ENCODE measurements around the gene MYO16. TPM values are rescaled to one million over a fixed set of nuclear protein-coding genes. Genes with fewer than 3 reads are reported as not detected.
"Not testable (repeated sequence)": the region's sequence is repeated elsewhere in the genome, so short reads cannot be mapped to it uniquely, and the experiment has no call there.

Gene MYO16
- total and polyA plus RNA-seq, 3 donors from 2014 or later, result 3.1 to 4.0 (median 3.4) TPM

- DNase-seq, result no peak
- WGBS, 2 donors, result 55 to 60% methylated on average over 10 of the region's 10 CpGs
These were observed 458.7 kb downstream of the MYO16 start for GRCh38 chr13:109087916-109088623.

DNA sequence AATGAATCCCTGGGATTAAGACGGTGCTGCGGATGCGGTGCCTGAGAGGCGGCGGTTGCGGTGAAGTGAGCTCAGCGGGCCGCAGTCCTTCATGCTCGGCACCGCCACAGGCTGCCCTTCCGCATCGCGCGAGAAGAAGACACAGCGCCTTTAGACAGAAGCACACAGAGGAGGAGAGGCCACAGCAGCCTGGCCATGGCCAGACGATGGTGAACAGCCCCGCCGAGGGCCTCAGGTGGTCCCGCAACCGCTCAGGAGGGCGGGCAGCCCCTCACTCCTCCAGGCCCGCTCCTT lies 459.2 kb downstream of the MYO16 start:
- H3K9me3 ChIP-seq, result no peaks in the 10 kb centered on the region
- TF ChIP-seq CTCF (IDR thresholded peaks at IDR 0.05) (no peak), POLR2A (IDR thresholded peaks at IDR 0.05) (no peak)
- H3K27ac ChIP-seq, result no peak overlapping the region
- H3K4me3 ChIP-seq, result no peak overlapping the region
- 56 to 87% methylated on average over 12 to 22 of the region's 22 CpGs for WGBS, 2 donors
- DNase-seq, result no peak
- intact Hi-C loops (cut with DNase I; ENCODE audit: low total_unique reads), result no loop called here
- H3K27me3 ChIP-seq, result no peaks in the 10 kb centered on the region
- no peaks in the 10 kb centered on the region for H3K36me3 ChIP-seq (ENCODE audit: low read depth, missing control alignments)
- H3K4me1 ChIP-seq, result no peaks in the 10 kb centered on the region

More at GRCh38 chr13:109087916-109088623, 458.7 kb downstream of the MYO16 start:
- no peak for TF ChIP-seq POLR2A (IDR thresholded peaks at IDR 0.05)
- no peak for TF ChIP-seq CTCF (IDR thresholded peaks at IDR 0.05)
- H3K4me3 ChIP-seq, result no peak overlapping the region
- no peaks in the 10 kb centered on the region for H3K9me3 ChIP-seq
- H3K27ac ChIP-seq, result no peak overlapping the region
- H3K4me1 ChIP-seq, result no peaks in the 10 kb centered on the region
- no peaks in the 10 kb centered on the region for H3K36me3 ChIP-seq (ENCODE audit: low read depth, missing control alignments)
- no peaks in the 10 kb centered on the region for H3K27me3 ChIP-seq
- intact Hi-C loops (cut with DNase I; ENCODE audit: low total_unique reads), result no loop called here

DNA sequence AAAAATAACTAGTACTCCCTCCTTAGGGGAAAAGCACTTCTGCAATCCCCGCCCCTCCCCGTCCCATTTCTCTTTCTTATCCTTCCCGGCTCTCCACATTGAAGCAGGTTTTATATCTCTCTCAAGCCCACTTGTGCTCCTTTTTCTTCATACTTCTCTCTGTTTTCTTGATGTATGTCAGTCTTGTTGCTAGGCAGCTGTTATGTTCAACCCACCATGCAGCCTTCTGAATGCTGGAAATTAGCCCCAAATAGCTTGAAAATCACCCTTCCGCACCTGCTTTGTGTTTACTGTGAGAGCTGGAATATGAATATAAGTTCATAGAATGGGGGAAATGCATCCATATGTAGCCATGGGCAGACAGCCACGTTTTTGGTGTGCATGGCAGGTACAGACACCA lies 461.4 kb downstream of the MYO16 start:
- Histone ChIP-seq H3K36me3 (ENCODE audit: low read depth, missing control alignments) (no peaks in the 10 kb centered on the region), H3K9me3 (no peaks in the 10 kb centered on the region), H3K27ac (no peak overlapping the region), H3K4me3 (no peak overlapping the region), H3K27me3 (no peaks in the 10 kb centered on the region), H3K4me1 (no peaks in the 10 kb centered on the region)
- intact Hi-C loops (cut with DNase I; ENCODE audit: low total_unique reads), result no loop called here
- TF ChIP-seq CTCF (IDR thresholded peaks at IDR 0.05), result no peak
- no peak for TF ChIP-seq POLR2A (IDR thresholded peaks at IDR 0.05)
- DNase-seq, result no peak
- 68 to 79% methylated on average over 5 of the region's 5 CpGs for WGBS, 2 donors

DNA sequence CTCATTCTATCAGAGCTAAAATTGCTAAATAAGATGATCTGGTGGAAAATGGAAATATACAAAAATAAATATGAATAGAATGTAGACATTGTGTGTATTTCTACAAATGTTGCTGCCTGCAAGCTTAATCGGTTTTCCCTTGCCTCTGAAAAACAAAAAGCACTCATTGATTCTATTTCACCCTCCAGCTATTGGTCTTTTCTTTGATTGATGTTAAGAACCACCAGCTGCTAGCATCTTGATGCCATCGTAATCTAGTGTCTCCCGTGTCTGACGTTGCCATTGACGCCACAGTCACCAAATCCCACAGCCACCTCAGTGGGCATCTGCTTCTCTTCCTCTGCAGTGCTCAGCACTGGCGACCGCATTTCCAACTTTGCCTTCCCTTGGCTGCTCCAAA lies 461.8 kb downstream of the MYO16 start:
- Histone ChIP-seq H3K36me3 (ENCODE audit: low read depth, missing control alignments) (no peaks in the 10 kb centered on the region), H3K4me3 (no peak overlapping the region), H3K9me3 (no peaks in the 10 kb centered on the region), H3K4me1 (no peaks in the 10 kb centered on the region), H3K27me3 (no peaks in the 10 kb centered on the region), H3K27ac (no peak overlapping the region)
- no peak for TF ChIP-seq POLR2A (IDR thresholded peaks at IDR 0.05)
- TF ChIP-seq CTCF (IDR thresholded peaks at IDR 0.05), result no peak
- intact Hi-C loops (cut with DNase I; ENCODE audit: low total_unique reads), result no loop called here
- WGBS, 2 donors, result 93 to 95% methylated on average over 7 of the region's 7 CpGs
- DNase-seq, result no peak

DNA sequence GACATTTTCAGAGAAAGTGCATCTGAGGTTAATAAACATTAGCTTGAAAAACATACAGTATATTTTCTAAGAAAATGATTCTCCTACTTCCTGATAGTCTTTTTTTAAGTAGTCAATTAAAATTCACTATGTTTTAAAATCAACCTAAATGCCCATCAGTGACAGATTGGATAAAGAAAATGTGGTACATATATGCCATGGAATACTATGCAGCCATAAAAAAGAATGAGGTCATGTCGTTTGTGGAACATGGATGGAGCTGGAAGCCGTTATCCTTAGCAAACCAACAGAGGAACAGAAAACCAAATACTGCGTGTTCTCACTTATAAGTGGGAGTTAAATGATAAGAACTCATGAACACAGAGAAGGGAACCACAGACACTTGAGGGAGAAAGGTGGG lies 462.8 kb downstream of the MYO16 start:
- H3K4me1 ChIP-seq; H3K27ac ChIP-seq; DNase-seq; intact Hi-C loops (cut with DNase I; ENCODE audit: low total_unique reads); H3K27me3 ChIP-seq; H3K9me3 ChIP-seq; H3K4me3 ChIP-seq; H3K36me3 ChIP-seq (ENCODE audit: low read depth, missing control alignments): not testable (repeated sequence)
- 84 to 88% methylated on average over 3 of the region's 3 CpGs for WGBS, 2 donors
